Stimulated activated naive CD8-positive, alpha-beta T cell treated with anti-CD3 and anti-CD28 coated beads, Interleukin-15, Interleukin-2, amounts not matched to agents 100 U/mL and 50 U/mL, for 24 hours (primary cell): Measurements from ENCODE around the gene AKAP1.

Experiments
- ATAC-seq: fragments of 150-1000 bp; cut with Tn5 transposase; one replicate; pipeline ENCODE4 v1.10.0; 2021
- DNase-seq: peaks from one replicate; pipeline ENCODE4 v3.0.0; 2021

Gene AKAP1

DNA sequence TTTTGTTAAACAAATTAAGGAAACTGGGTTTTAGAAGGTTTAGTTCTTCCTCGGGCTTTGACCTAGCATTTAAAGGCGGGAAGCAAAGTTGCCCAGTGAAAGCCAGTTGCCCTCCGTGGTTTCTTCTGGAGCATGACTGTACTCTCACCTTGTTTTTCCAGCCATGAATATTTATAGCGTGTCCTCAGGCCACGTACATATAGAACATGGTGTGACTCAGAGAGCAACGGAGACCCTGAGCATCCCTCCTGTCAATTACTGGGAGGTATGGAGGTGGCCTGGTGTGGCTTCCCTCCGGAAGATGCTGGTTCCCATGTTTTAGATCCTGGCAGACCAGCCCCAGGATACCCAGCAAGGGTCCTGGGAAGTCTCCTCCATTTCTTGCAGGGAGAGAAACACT, 48.4 kb downstream of the AKAP1 start:
- no peak for DNase-seq
- ATAC-seq, result no peak

DNA sequence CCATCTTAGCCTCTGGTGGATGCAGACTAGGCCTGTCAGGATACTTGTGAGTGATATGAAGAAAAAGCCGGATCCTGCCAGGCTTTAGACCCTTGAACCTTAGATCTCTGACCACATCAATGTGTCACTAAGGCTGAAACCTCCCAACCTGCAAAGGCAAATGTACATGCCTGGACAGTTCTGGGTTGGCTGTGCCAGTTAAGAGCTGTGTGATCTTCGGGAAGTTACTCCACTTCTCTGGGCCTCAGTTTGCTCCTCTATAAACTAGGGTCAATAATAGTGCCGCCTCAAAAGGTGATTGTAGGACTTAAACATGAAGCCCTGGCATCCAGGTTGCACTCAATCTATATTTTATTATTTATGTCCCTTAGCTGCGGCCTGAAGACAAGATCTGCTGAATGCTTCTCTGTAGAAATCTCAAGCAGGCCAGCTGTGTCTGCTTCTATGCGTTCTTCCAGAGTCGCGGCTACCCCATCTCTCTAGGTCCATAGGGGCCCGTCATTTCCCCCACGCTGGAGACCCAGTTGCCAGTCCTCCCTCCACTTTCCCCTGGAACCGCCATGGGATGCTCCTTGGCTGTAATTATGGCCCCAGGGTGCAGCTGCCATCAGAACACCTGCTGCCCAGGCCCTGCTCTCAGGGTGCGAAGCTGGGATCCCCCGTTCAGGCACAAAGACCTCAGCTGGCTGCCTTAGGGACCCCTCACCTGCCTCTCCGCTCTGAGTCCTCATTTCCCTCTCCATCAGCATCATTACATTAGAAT, 50.2 kb downstream of the AKAP1 start:
- no peak for DNase-seq
- no peak for ATAC-seq

DNA sequence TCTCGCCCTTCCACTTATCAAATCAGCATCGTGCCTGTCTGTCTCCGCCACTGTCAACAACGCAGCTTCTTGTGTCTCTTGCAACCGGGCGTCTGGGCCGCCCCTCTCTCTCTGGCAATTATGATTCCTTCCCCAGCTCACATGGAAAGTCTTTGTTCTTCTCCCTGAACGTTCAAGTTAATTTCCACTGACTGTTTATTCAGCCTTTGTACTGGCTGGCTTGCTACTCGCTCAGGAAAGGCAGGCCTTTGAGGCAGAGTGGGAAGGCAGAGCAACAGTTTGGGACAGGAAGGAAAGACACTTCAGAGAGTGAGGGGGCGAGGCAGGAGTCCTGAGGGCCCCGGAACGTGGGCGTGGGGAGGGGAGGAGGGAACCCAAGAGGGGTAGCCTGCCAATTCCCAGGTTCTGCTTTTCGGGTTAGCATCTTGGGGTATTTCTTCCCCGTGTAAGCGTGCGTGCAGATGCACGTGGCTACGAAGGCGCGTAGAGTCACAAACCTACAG, 50.8 kb downstream of the AKAP1 start:
- ATAC-seq (peak; percentile 28), DNase-seq (no peak)

DNA sequence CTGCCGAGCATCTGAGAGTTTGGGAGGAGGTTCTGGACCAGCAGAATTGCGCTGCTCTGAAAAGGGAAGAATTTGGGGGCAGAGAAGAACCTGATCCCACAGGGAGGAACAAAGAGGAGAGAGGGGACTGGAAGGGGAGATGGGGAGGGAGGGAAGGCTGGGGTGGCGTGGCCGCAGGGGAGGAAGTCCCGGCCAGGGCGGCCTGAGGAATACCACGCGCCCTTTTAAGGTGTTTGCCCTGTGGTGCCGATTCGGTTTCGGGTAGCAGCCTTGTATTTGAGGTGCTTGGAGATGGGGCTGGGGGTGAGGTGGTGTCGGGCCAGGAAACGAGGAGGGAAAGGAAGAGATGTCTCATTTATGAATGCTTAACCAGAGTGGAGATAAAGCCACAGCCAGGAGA, 51.3 kb downstream of the AKAP1 start:
- no peak for DNase-seq
- no peak for ATAC-seq

DNA sequence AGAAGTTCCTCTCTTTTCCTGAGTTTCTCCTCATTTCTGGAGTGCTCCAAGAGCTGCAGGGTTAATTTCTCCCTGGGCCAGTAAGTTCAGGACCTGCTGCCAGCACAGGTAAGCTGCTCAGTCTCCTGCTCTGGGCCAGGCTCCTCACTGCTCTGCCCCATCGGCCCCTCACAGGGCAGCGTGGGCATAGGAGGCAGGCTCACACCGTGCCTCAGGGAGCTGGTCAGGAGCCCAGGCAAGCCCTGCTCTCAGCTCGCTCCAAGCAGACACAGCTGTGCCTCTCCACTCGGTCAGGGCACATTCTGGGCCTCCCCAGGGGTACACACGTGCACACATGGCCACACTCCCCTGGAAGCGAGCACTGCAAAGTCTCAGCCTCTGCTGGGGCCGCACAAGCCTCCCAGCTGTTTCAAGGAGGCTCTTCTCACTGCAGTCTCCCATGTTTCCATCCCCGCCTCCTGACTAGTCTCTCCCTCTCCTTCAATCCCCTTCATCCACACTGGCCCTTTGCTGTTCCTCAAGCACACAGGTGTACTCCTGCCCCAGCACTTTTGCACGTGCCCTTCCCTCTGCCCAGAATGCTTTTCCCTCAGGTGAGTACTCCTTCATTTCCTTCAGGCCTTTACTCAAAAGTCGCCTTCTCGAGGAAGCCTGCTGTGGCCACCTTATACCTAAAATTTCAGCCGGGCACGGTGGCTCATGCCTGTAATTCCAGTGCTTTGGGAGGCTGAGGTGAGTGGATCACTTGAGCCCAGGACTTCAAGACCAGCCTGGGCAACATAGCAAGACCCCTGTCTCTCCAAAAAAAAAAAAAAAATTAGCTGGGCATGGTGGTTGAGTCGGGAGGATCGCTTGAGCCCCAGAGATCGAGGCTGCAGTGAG, 53.2 kb downstream of the AKAP1 start:
- DNase-seq, result no peak

DNA sequence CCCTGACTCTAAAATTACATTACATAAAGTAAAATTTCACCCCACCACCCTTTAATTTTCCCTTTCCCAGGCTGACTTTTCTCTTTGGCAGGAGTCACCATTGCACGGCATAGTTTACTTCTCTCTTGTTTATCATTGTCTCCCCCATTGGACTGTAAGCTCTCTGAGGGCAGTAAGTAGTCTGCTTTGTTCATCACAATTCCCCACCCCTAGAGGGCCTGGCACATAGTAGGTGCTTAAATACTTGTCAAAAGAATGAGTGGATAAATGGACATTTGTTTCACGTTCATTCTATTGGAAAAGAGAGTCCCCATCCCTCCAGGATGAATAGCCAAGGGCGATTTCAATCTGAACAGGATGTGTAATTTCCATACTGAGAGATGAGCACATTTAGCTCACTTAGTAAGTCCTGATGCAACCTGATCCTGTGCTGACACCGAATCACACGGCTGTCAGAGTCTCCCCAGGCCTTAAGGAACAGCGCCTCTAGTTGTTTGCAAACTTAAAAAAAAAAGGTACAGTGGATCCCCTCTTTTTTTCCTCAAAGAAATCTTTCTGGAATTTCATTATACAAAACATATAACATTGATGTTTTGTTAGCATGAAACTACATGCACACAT, 54.0 kb downstream of the AKAP1 start:
- DNase-seq (no peak), ATAC-seq (no peak)

More for the DNA sequence above, 53.2 kb downstream of the AKAP1 start:
- ATAC-seq, result no peak

DNA sequence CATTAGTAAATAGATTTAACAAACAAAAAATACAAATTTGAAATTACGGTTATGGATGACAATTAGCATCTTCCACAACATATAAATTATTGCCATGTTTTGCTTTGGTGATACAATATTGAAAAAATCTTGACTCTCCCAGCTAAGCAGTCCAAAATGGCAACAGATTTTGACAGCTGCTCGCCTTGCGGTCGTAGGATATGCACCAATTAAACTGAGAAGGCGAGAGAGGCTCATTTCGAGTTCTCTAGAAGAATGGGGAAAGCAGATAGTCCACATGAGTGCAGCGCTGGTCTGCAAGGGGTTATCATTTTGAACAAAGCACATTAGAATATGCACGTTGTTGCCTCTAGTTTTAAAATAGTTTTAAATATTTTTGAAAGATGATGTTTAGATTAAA, 55.3 kb downstream of the AKAP1 start:
- ATAC-seq, result no peak
- no peak for DNase-seq

DNA sequence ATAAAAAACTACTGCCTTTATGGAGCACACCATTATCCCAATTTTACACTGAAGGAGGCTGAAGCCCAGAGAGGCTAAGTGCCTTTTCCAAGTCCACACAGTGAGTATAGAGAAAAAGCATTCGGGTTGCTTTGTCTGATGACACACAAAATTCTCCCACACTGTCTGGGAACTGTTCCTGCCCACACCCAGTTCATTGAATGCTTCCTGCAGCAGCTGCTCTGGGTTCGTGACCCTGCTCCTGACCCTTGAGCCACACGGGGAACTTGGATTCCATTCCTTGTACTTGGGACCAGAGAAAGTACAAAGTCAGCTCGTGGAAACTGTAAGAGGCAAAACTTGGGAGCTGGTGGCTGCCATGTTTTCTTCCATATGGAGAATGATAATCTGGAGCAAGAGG, 57.9 kb downstream of the AKAP1 start:
- DNase-seq (no peak), ATAC-seq (no peak)

DNA sequence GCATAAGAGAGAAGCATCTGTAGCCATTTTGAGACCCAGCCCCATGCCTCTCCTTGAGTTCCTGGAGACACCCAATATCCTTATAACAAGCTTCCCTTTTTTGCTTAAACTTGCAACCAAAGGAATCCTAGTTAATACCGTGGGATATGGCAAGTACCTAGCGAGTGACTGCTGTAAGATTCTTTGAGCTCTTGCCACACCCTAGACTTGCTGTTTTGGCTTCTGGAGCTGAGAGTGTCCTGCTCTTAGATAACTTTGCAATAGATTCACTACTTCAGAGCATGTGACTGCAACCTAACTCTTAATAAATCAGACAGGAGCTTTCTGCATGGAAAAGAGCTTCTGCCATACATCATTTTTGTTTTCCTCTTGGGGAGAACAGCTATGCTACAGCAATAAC, 58.3 kb downstream of the AKAP1 start:
- DNase-seq (no peak), ATAC-seq (no peak)

DNA sequence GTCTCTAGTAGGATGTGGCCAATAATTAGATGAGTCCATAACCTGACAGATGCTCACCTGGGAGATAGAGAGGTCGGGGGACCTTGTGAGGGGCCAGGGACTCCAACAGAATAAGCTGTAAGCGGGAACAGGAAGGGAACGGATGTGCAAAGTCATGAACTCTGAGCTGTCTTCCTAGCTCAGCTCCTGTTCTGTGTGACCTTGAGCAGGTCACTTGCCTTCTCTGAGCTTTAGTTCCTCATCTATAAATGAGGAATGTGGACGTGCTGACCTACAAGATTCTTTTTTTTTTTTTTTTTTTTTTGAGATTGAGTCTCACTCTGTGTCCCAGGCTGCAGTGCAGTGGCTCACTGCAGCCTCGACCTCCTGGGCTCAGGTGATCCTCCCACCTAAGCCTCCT, 58.9 kb downstream of the AKAP1 start:
- no peak for ATAC-seq
- DNase-seq, result no peak

DNA sequence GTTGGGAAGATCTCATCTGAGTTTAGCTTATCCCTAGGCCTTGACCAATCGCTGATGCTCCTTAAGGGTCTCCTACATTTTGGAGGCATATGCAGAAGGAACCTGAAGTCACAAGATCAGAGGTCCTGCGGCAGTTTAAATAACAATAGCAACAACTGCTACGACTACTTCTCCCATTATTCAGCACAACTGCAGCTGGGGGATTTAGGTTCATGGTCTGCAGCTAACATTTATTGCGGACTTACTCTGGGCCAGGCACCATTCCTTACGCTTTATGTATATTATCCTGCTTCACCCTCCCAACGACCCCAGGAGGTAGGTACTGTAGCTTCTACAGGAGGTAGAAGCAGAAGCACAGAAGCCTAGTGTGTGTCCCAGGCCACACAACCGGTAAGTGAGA, 59.5 kb downstream of the AKAP1 start:
- DNase-seq (no peak), ATAC-seq (no peak)

DNA sequence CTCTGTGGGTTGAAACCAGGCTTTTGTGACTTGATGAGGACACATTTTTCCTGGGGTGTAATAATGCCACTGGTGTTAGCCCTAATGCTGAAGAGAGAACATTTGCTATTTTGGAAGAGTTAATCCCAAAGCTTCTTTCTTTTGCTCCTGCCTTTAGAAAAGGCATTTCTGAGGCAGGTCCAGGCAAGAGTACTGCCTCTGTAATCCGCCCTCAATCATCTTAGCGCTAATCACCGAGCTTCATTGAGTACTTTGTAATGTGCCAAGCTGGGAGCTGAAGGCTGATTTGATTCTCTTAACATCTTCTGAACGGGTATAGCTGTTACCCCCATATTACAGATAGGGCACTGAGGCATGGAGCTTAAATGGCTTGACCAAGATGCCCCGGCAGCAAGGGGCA, 60.3 kb downstream of the AKAP1 start:
- ATAC-seq (no peak), DNase-seq (no peak)

DNA sequence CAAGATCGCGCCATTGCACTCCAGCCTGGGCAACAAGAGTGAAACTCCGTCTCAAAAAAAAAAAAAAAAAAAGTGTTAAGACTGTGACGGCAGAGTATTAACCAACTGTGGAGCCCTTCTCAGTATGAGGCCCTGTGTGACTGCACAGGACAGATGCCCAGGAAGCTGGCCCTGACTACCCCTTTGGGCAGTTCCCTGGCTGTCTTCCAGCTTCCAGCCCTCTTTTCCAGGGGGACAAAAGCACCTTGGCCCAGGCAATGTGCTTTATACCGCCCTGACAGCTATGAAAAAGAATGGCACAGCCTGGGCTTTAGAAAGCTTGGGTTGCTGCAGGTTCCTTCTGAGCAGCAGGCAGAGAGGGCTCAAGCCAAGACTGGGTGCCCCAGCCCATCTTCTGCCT, 61.2 kb downstream of the AKAP1 start:
- DNase-seq (no peak), ATAC-seq (no peak)

DNA sequence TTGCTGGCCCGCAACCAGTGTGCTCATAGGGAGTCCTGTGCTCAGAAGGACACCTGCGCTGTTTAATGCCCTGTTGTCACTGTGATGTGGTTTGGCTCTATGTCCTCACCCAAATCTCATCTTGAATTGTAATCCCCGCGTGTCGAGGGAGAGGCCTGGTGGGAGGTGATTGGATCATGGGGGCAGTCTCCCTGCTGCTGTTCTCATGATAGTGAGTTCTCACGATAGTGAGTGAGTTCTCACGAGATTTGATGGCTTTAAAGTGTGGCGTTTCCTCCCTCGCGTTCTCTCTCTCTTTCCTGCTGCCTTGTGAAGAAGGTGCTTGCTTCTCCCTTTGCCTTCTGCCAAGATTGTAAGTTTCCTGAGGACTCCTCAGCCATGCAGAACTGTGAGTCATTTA, 66.8 kb downstream of the AKAP1 start:
- DNase-seq (no peak), ATAC-seq (no peak)

DNA sequence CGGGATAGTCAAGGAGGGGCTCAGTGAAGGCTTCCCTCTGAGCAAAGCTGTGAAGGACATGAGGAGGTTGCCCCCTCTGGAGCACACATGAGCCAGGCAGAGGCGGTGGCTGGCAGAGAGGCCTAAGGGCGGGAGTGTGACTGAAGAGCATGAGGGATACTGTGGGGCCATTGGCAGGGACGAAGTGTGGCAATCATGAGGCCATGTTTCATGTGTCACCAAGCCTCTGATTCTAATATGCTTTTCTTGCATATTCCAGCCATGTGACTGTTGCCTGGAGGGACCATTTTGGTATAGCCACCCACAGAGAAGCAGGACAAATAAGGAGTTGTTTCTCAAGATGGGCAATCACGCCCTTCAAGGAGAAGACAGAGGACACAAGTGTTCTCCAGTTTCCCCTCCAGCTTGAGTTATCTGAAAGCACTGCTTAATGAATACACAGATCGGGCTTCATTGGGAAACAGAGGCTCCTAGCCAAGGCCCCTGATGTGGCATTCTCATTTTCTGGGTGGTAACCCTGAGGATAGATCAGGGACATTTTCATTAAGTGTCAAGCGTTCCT, 68.0 kb downstream of the AKAP1 start:
- no peak for DNase-seq
- ATAC-seq, result no peak

DNA sequence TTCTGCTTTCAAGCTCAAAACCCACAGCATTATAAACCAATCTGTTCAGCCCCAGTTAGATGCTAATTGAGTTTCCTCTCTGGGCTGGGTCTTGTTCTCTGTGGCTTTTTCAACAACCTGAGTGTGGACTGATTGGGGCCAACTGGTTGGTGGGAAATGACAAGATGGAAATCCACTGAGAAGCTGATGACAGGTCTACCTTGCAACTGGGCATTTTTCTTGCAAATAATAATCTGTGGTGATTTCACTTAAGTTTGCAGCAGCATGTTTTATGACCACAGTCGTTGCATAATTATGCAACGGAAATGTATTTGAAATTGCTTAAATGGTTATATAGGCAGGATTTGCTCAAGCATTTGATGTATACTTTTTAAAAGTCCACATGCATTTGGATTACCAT, 69.9 kb downstream of the AKAP1 start:
- DNase-seq, result no peak
- no peak for ATAC-seq

DNA sequence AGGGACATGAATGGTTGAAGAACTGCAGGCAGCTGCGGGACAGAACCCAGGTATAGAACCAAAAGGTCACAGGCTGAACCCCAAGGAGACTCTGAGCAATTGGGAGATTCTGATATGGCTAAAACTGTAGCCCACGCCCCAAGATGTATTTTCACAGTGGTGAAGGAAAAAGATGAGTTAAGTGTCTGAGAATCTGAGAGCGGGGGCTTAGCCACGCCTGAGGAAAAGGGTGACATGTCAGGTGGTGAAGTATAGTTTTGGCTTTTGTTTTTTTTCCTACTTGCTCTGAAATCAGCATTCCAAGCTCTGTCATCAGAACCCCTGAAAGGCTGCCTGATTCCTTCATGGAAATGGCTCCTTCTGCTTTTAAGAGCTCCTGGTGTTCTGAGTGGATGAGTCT, 73.3 kb downstream of the AKAP1 start:
- DNase-seq, result no peak
- ATAC-seq, result no peak

DNA sequence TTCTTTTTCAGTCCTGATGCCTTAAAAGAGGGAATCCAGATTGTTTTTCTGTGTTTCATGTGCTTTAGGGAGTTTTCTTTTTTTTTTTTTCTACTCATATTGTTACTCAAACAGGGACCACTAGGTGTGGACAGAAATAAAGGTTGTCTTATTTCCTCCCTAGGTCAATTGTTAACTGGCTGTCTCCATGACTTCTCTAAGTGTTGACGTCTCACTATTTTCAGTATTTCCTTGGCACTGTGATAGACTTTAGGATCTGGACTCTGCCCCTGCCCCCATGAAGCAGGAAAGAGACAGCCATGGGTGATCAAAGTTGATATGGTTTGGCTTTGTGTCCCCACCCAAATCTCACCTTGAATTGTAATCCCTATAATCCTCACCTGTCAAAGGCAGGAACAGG, 73.7 kb downstream of the AKAP1 start:
- no peak for DNase-seq
- no peak for ATAC-seq

DNA sequence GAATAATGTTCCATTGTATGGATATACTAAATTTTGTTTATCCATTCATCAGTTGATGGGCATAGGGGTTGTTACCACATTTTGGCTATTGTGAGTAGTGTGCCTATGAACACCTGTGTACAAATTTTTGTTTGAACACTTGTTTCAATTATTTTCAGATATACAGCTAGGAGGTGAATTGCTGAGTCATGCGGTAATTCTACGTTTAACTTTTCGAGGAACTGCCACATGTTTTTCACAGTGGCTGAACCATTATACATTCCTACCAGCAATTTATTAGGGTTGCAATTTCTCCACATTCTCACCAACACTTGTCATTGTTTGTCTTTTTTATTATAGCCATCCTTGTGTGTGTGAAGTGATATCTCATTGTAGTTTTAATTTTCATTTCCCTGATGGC, 75.6 kb downstream of the AKAP1 start:
- ATAC-seq, result no peak

DNA sequence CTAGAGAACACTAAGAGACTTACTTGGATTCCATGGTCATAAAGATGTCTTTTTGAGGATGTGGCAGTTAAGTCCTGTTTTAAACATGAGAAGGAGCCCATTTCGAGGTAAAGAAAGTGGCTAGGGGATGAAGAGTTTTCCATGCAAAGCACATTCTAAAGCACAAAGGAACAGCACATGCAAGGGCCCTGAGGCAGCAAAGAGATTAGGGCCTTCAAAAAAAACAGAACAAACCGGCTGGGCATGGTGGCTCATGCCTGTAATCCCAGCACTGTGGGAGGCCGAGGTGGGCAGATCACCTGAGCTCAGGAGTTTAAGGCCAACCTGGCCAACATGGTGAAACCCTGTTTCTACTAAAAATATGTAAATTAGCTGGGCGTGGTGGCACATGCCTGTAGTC, 79.8 kb downstream of the AKAP1 start:
- DNase-seq (no peak), ATAC-seq (no peak)

More for the DNA sequence above, 75.6 kb downstream of the AKAP1 start:
- DNase-seq, result no peak

DNA sequence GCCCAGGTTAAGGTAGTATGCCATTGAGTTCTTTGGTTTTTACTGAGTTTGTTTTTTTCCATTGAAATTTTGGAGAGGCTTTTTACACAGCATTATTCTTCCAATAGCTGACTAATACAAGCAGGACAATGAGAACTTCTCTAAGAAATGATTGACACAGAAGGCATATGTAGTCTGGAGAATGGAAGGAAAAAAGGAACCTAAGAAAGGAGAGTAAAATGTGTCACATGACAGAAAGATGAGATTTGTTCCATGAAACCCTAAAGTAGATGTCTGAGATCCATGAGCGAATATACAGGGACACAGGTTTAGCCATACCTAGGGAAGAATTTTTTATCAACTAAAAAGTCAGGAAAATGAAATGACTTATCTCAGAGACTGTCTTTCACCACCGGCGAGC, 80.7 kb downstream of the AKAP1 start:
- ATAC-seq, result no peak
- no peak for DNase-seq

DNA sequence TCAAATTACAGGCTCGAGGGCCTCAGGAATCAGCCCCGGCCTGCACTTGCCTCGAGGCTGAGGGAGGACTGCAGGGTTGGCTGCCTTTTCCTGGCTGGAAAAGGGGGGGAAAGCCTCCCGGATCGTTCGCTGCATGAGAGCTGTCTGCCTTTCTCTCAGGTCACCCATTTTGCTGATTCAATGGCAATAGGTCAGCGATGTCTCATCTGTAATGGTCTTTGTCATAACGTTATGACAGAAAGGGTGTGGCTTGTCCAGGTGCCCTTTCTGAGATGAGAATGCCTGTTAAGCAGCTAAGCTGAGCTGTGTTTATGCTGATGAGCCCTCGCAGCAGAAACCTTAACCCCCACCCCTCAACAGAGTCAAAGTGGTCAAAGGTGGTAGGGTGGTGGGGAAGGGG, 81.8 kb downstream of the AKAP1 start:
- DNase-seq (no peak), ATAC-seq (peak; percentile 52)

DNA sequence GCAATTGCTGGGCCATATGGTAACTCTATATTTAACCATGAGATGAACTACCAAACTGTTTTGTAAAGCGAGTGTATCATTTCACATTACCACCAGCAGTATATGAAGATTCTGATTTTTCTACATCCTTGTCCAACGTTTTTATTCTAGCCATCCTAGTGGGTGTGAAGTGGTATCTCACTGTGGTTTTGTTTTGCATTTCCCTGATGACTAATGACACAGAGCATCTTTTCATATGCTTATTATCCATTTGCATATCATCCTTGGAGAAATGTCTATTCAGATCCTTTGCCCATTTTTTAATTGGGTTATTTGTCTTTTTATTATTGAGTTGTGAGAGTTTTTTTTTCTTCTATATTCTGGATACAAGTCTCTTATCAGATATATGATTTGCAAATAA, 83.6 kb downstream of the AKAP1 start:
- DNase-seq (no peak), ATAC-seq (no peak)
